ENCODE data around the gene ZBTB32.

DNA sequence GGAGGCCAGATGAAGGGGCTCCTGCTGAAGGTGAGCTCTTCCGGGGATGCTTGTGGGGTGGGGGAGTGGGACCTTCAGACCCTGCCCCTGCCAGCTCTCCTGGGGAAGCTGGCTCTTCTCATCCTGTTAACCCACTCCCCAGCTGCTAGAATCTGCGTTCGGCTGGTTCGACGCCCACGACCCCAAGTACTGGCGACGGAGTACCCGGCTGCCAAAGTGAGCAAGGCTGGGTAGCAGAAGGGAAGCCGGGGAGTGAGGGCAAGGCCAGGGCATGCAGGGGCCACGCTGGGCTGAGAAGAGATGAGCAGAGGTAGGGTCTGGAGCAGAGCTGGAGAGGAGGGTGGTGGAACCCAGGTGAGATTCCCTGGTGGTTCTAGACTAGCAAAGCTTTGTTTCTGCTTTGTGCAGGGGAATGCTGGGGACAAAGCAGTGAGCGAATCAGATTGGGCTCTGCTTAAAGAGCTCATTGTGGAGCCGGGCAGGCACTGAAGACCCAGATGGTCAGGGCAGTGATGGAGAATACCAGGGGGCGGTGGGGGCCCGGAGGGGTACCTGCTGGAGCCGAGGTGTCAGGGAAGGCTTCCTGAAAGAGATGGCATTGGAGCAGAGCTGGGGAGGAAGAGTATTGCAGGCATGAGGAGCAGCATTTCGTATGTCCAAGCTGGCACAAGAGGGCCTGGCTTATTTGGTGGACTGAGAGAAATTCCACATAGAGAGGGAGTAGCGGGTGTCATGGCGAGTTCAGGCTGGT is 23.8 kb downstream of the ZBTB32 start:
- TF ChIP-seq EP300 (IDR thresholded peaks at IDR 0.05) (no peak), HOXA7 (CRISPR knock-in tag; IDR thresholded peaks at IDR 0.05) (no peak), PHF8 (IDR thresholded peaks at IDR 0.05; ENCODE audit: borderline replicate concordance, low read depth) (no peak), CEBPB (IDR thresholded peaks at IDR 0.05) (no peak)
- TF ChIP-seq, protein P1, sequence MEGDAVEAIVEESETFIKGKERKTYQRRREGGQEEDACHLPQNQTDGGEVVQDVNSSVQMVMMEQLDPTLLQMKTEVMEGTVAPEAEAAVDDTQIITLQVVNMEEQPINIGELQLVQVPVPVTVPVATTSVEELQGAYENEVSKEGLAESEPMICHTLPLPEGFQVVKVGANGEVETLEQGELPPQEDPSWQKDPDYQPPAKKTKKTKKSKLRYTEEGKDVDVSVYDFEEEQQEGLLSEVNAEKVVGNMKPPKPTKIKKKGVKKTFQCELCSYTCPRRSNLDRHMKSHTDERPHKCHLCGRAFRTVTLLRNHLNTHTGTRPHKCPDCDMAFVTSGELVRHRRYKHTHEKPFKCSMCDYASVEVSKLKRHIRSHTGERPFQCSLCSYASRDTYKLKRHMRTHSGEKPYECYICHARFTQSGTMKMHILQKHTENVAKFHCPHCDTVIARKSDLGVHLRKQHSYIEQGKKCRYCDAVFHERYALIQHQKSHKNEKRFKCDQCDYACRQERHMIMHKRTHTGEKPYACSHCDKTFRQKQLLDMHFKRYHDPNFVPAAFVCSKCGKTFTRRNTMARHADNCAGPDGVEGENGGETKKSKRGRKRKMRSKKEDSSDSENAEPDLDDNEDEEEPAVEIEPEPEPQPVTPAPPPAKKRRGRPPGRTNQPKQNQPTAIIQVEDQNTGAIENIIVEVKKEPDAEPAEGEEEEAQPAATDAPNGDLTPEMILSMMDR (IDR thresholded peaks at IDR 0.05), result no peak
- TF ChIP-seq, protein P2, sequence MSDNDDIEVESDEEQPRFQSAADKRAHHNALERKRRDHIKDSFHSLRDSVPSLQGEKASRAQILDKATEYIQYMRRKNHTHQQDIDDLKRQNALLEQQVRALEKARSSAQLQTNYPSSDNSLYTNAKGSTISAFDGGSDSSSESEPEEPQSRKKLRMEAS (IDR thresholded peaks at IDR 0.05), result no peak
